ENCODE data around the gene SERPINA1. TPM values are rescaled to one million over a fixed set of nuclear protein-coding genes. Genes with fewer than 3 reads are reported as not detected.

The SERPINA1 gene
- total and polyA plus RNA-seq, 2 of the 13 experiments (the other 11 are each of a cell fraction or from before 2014, with no cell fraction given), result 3,266 to 11,015 TPM

DNA sequence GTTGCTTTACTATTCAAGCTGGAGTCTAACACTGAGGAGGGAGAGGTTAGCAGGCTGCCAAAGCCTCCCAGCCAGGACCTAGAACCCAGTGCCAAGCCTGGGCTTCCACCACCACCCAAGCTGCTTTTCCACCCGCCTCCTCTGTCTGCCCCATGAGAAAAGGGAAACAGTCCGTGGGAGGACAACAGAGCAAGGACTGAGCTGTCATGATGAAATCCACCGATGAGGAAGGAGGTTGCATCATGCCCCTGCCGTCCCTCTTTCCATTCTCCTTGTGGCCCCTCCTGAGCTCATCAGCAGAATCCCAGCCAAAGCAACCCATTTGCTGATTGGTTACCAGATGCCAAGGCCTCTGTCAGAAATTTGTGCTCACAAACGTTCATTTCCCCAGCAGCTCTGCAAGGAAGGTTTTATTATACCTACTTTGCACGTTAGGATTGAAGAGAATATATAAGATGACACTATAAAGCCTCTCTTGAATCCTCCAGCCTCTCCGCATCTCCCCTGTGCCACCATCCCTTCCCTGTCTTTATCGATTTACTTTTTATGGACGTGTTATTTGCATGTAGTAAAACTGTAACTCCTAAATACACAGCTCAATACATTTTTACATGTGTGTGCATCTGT is 6.3 kb upstream of the SERPINA1 start (continued):
- TF ChIP-seq, protein P1, sequence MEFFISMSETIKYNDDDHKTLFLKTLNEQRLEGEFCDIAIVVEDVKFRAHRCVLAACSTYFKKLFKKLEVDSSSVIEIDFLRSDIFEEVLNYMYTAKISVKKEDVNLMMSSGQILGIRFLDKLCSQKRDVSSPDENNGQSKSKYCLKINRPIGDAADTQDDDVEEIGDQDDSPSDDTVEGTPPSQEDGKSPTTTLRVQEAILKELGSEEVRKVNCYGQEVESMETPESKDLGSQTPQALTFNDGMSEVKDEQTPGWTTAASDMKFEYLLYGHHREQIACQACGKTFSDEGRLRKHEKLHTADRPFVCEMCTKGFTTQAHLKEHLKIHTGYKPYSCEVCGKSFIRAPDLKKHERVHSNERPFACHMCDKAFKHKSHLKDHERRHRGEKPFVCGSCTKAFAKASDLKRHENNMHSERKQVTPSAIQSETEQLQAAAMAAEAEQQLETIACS (CRISPR knock-in tag; IDR thresholded peaks at IDR 0.05), result no peak
- TF ChIP-seq HOXA5 (CRISPR knock-in tag; IDR thresholded peaks at IDR 0.05) (peak; percentile 86), ZNF484 (CRISPR knock-in tag; IDR thresholded peaks at IDR 0.05; ENCODE audit: borderline replicate concordance, low read depth) (no peak), NCOA5 (CRISPR knock-in tag; IDR thresholded peaks at IDR 0.05) (no peak), KLF11 (CRISPR knock-in tag; IDR thresholded peaks at IDR 0.05) (0 out of 2 replicates have a peak, but pooled peaks have one; percentile 21), ZNF761 (CRISPR knock-in tag; conservative IDR thresholded peaks at IDR 0.05) (peak; percentile 45; the same call in 1 of the 2 replicates), SOX13 (IDR thresholded peaks at IDR 0.05) (no peak), SOX13 (CRISPR knock-in tag; conservative IDR thresholded peaks at IDR 0.05 in 1 of 2, IDR thresholded peaks at IDR 0.05 in 1 of 2) (peak in 1 of 2 experiments; percentile 77; a peak in 2 of 4 replicates), GABPA (IDR thresholded peaks at IDR 0.05; ENCODE audit: low read depth, low read length) (no peak), GABPA (CRISPR knock-in tag; IDR thresholded peaks at IDR 0.05; ENCODE audit: low read depth) (no peak), MYC (CRISPR knock-in tag; IDR thresholded peaks at IDR 0.05; ENCODE audit: borderline replicate concordance) (no peak), GABPB1 (CRISPR knock-in tag; IDR thresholded peaks at IDR 0.05) (peak; percentile 21; the same call in 1 of the 2 replicates), ZNF263 (CRISPR knock-in tag; IDR thresholded peaks at IDR 0.05) (peak; percentile 87), TARDBP (CRISPR knock-in tag; IDR thresholded peaks at IDR 0.05) (peak; percentile 42; the same call in 1 of the 2 replicates), THAP11 (CRISPR knock-in tag; IDR thresholded peaks at IDR 0.05) (0 out of 2 replicates have a peak, but pooled peaks have one; percentile 39), HOXA3 (CRISPR knock-in tag; IDR thresholded peaks at IDR 0.05) (peak; percentile 74; the same call in 1 of the 2 replicates)
- TF ChIP-seq, protein P2, sequence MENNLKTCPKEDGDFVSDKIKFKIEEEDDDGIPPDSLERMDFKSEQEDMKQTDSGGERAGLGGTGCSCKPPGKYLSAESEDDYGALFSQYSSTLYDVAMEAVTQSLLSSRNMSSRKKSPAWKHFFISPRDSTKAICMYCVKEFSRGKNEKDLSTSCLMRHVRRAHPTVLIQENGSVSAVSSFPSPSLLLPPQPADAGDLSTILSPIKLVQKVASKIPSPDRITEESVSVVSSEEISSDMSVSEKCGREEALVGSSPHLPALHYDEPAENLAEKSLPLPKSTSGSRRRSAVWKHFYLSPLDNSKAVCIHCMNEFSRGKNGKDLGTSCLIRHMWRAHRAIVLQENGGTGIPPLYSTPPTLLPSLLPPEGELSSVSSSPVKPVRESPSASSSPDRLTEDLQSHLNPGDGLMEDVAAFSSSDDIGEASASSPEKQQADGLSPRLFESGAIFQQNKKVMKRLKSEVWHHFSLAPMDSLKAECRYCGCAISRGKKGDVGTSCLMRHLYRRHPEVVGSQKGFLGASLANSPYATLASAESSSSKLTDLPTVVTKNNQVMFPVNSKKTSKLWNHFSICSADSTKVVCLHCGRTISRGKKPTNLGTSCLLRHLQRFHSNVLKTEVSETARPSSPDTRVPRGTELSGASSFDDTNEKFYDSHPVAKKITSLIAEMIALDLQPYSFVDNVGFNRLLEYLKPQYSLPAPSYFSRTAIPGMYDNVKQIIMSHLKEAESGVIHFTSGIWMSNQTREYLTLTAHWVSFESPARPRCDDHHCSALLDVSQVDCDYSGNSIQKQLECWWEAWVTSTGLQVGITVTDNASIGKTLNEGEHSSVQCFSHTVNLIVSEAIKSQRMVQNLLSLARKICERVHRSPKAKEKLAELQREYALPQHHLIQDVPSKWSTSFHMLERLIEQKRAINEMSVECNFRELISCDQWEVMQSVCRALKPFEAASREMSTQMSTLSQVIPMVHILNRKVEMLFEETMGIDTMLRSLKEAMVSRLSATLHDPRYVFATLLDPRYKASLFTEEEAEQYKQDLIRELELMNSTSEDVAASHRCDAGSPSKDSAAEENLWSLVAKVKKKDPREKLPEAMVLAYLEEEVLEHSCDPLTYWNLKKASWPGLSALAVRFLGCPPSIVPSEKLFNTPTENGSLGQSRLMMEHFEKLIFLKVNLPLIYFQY (CRISPR knock-in tag; IDR thresholded peaks at IDR 0.05; ENCODE audit: borderline replicate concordance), result no peak
- TF ChIP-seq, protein P3, sequence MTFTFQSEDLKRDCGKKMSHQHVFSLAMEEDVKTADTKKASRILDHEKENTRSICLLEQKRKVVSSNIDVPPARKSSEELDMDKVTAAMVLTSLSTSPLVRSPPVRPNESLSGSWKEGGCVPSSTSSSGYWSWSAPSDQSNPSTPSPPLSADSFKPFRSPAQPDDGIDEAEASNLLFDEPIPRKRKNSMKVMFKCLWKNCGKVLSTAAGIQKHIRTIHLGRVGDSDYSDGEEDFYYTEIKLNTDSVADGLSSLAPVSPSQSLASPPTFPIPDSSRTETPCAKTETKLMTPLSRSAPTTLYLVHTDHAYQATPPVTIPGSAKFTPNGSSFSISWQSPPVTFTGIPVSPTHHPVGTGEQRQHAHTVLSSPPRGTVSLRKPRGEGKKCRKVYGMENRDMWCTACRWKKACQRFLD (CRISPR knock-in tag; IDR thresholded peaks at IDR 0.05; ENCODE audit: borderline replicate concordance), result no peak
- TF ChIP-seq, protein P4, sequence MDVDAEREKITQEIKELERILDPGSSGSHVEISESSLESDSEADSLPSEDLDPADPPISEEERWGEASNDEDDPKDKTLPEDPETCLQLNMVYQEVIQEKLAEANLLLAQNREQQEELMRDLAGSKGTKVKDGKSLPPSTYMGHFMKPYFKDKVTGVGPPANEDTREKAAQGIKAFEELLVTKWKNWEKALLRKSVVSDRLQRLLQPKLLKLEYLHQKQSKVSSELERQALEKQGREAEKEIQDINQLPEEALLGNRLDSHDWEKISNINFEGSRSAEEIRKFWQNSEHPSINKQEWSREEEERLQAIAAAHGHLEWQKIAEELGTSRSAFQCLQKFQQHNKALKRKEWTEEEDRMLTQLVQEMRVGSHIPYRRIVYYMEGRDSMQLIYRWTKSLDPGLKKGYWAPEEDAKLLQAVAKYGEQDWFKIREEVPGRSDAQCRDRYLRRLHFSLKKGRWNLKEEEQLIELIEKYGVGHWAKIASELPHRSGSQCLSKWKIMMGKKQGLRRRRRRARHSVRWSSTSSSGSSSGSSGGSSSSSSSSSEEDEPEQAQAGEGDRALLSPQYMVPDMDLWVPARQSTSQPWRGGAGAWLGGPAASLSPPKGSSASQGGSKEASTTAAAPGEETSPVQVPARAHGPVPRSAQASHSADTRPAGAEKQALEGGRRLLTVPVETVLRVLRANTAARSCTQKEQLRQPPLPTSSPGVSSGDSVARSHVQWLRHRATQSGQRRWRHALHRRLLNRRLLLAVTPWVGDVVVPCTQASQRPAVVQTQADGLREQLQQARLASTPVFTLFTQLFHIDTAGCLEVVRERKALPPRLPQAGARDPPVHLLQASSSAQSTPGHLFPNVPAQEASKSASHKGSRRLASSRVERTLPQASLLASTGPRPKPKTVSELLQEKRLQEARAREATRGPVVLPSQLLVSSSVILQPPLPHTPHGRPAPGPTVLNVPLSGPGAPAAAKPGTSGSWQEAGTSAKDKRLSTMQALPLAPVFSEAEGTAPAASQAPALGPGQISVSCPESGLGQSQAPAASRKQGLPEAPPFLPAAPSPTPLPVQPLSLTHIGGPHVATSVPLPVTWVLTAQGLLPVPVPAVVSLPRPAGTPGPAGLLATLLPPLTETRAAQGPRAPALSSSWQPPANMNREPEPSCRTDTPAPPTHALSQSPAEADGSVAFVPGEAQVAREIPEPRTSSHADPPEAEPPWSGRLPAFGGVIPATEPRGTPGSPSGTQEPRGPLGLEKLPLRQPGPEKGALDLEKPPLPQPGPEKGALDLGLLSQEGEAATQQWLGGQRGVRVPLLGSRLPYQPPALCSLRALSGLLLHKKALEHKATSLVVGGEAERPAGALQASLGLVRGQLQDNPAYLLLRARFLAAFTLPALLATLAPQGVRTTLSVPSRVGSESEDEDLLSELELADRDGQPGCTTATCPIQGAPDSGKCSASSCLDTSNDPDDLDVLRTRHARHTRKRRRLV (CRISPR knock-in tag; IDR thresholded peaks at IDR 0.05), result 0 out of 2 replicates have a peak, but pooled peaks have one; percentile 41
